Kidney (tissue), 14 donors: ENCODE data around the gene TRPM5. TPM values are rescaled to one million over a fixed set of nuclear protein-coding genes. Genes with fewer than 3 reads are reported as not detected.

Experiments
- DNase-seq, 5 donors: peaks; one replicate each; pipeline ENCODE4 v3.0.0-alpha.2; 2013 to 2020
- FAIRE-seq: peaks from 2 replicates; lab custom pipeline; 2012; peaks lifted over from hg19 to GRCh38; lab: Jason Lieb, UNC
- H3K27ac ChIP-seq, 2 donors: one replicate each; pipeline ENCODE4 v1.7.0; 2013; ENCODE audit warnings: low read depth in 2 of 2, low read length in 2 of 2, inconsistent platforms in 1 of 2
- H3K27me3 ChIP-seq: one replicate; pipeline ENCODE4 v1.7.1; 2013; ENCODE audit warnings: low read length, inconsistent platforms; ENCODE audit not compliant: control insufficient read depth, insufficient read depth
- H3K36me3 ChIP-seq, 3 donors: one replicate each; pipeline versions ENCODE4 v1.7.0 to v1.7.1; 2013; ENCODE audit warnings: low read length in 3 of 3, control low read depth in 1 of 3, inconsistent platforms in 1 of 3; ENCODE audit not compliant: insufficient read depth in 3 of 3, control insufficient read depth in 2 of 3
- H3K4me1 ChIP-seq, 3 donors: one replicate each; pipeline versions ENCODE4 v1.7.0 to v1.7.1; 2013; ENCODE audit warnings: low read length in 3 of 3, inconsistent platforms in 1 of 3, low read depth in 1 of 3; ENCODE audit not compliant: control insufficient read depth in 2 of 3, insufficient read depth in 2 of 3
- H3K4me3 ChIP-seq, 3 donors: one replicate each; pipeline versions ENCODE4 v1.7.0 to v1.8.1; 2013; ENCODE audit warnings: low read length in 3 of 3, control low read depth in 1 of 3, inconsistent platforms in 1 of 3
- H3K9ac ChIP-seq, 3 donors: one replicate each; pipeline versions ENCODE4 v1.7.0 to v1.7.1; 2013; ENCODE audit warnings: low read length in 3 of 3, control low read depth in 1 of 3, inconsistent platforms in 1 of 3
- H3K9me3 ChIP-seq, 3 donors: one replicate each; pipeline versions ENCODE4 v1.7.0 to v1.7.1; 2013; ENCODE audit warnings: low read length in 3 of 3, control low read depth in 1 of 3, inconsistent platforms in 1 of 3; ENCODE audit not compliant: control insufficient read depth in 2 of 3, insufficient read depth in 1 of 3
- intact Hi-C: fragments of 100-400 bp; cut with DNase I; formaldehyde crosslinking; loops from one replicate; pipeline ENCODE4 v1.11.1; 2022
- polyA plus RNA-seq: library from polyadenylated mRNA; stranded (reverse); fragments of 350-450 nt; fragmentation: Illumina TruSeq; extraction: RNeasy Lipid Tissue Mini Kit (QIAGEN cat#74804); gene quantifications from one replicate; pipeline ENCODE4 v1.2.3, GENCODE V29; 2014; ENCODE audit warnings: low read depth, low replicate concordance; ENCODE audit not compliant: insufficient read depth
- total RNA-seq: library from RNA; stranded (reverse); fragmentation: NEBNext Ultra II Directional; extraction: Animal tissue kit (Norgen Biotek cat#: 25700); gene quantifications from one replicate; pipeline ENCODE4 v1.2.1, GENCODE V29; 2021
- TF ChIP-seq, protein P1 (sequence below): IDR thresholded peaks from 3 replicates; pipeline ENCODE4 v1.5.1; 2012; ENCODE audit warnings: mild to moderate bottlenecking, moderate library complexity, borderline replicate concordance; ENCODE audit not compliant: insufficient read depth; ENCODE audit errors: extremely low read depth
- donor health status: control.
- donor health status: control.
- donor health status: control.
- donor health status: control.
- donor health status: control.
- donor health status: DM: yes; HTN: yes; CAD: no.
- donor health status: Normal renal cell carcinoma (clear cell type).

The TRPM5 gene
- total and polyA plus RNA-seq, 2 donors from 2014 or later: 0.25 to 0.69 TPM

DNA sequence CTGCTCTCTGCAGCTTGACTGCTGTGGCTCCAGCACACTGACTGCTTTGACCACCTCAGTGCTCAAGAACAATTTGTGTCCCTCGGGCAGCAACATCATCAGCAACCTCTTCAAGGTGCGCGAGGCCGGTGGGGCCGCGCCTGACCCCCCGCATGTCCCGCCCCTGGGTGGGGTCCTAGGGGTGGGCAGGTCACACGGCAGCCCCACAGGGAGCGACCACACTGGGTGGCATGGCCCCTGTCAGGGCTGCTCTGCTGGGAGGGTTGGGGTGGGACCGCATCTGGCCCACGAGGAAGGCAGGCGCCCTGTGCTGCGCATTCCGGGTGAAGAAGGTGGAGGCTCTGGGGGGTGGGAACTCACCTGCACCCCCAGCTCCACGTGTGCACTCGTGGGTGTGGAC is 48.5 kb downstream of the TRPM5 start:
- no peak overlapping the region for H3K9ac ChIP-seq
- DNase-seq (peak in 1 of 5 donors; percentile 71), FAIRE-seq (no peak)
- intact Hi-C loops: no loop called here
- H3K4me1 ChIP-seq: peaks cover 0 to 13% (median 5%) of the 10 kb centered on the region in 3 donors
- no peaks in the 10 kb centered on the region for H3K27me3 ChIP-seq
- peaks cover 2 to 11% (median 5%) of the 10 kb centered on the region in 3 donors for H3K36me3 ChIP-seq
- TF ChIP-seq, protein P1, sequence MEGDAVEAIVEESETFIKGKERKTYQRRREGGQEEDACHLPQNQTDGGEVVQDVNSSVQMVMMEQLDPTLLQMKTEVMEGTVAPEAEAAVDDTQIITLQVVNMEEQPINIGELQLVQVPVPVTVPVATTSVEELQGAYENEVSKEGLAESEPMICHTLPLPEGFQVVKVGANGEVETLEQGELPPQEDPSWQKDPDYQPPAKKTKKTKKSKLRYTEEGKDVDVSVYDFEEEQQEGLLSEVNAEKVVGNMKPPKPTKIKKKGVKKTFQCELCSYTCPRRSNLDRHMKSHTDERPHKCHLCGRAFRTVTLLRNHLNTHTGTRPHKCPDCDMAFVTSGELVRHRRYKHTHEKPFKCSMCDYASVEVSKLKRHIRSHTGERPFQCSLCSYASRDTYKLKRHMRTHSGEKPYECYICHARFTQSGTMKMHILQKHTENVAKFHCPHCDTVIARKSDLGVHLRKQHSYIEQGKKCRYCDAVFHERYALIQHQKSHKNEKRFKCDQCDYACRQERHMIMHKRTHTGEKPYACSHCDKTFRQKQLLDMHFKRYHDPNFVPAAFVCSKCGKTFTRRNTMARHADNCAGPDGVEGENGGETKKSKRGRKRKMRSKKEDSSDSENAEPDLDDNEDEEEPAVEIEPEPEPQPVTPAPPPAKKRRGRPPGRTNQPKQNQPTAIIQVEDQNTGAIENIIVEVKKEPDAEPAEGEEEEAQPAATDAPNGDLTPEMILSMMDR: no peak
- H3K27ac ChIP-seq: no peak overlapping the region
- H3K4me3 ChIP-seq: no peak overlapping the region
- H3K9me3 ChIP-seq: no peaks in the 10 kb centered on the region

DNA sequence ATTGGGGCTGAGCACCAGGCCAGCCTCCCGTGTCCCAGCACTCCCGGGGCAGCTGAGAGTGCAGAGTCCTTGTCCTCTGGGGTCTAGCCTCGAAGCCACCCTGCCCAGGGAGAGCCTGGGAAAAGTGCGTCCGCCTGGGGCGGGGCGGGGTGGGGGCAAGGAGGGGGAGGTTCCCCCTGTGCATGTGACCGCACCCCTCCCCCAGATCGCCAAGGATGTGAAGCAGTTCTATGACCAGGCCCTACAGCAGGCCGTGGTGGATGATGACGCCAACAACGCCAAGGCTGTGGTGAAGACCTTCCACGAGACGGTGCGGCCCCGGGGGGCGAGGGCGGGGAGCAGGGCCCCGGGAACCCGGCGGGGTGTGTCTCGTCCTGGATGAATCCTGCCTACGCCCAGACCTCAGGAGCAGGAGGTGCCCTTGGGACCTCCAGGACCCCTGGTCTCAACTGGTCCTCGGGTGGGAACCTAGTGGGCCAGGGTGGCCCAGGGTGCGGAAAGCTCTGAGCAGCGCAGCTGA is 49.0 kb downstream of the TRPM5 start:
- Histone ChIP-seq H3K9ac (no peak overlapping the region), H3K4me1 (peaks cover 0 to 16% (median 5%) of the 10 kb centered on the region in 3 donors), H3K9me3 (no peaks in the 10 kb centered on the region), H3K27ac (no peak overlapping the region), H3K4me3 (no peak overlapping the region), H3K27me3 (no peaks in the 10 kb centered on the region), H3K36me3 (peaks cover 2 to 11% (median 5%) of the 10 kb centered on the region in 3 donors)
- FAIRE-seq: no peak
- DNase-seq: peak in 1 of 5 donors; percentile 79
- intact Hi-C loops: no loop called here
- TF ChIP-seq, protein P1: no peak

DNA sequence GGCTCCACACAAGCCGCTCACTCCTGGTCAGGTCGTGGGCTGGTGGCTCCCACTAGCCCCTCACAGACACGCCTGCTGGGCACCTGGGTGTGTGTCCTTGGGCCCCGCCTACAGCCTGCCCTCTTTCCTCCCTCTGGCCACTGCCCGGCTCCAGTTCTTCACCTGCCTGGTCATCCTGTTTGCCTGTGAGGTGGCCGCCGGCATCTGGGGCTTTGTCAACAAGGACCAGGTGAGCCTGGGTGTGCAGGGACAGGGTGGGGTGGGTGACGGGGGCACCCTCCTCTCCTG is 49.6 kb downstream of the TRPM5 start:
- FAIRE-seq: no peak
- H3K27ac ChIP-seq: no peak overlapping the region
- intact Hi-C loops: no loop called here
- TF ChIP-seq, protein P1: no peak
- H3K9ac ChIP-seq: no peak overlapping the region
- no peak overlapping the region for H3K4me3 ChIP-seq
- no peaks in the 10 kb centered on the region for H3K27me3 ChIP-seq
- H3K36me3 ChIP-seq: peaks cover 2 to 11% (median 5%) of the 10 kb centered on the region in 3 donors
- peak in 1 of 5 donors; percentile 76 for DNase-seq
- peaks cover 0 to 20% (median 5%) of the 10 kb centered on the region in 3 donors for H3K4me1 ChIP-seq
- no peaks in the 10 kb centered on the region for H3K9me3 ChIP-seq

Other genes with a start within 250 kb of the TRPM5 start
- gene ASCL2, start 173.9 kb downstream of the TRPM5 start, total RNA-seq: 5.0 TPM
- gene ASCL2, start 173.9 kb downstream of the TRPM5 start, polyA plus RNA-seq: 1.2 TPM
- gene C11orf21, start 142.6 kb downstream of the TRPM5 start, total RNA-seq: 4.9 TPM
- gene C11orf21, start 142.6 kb downstream of the TRPM5 start, polyA plus RNA-seq: 0.17 TPM
- gene TSPAN32, start 142.5 kb downstream of the TRPM5 start, total RNA-seq: 6.1 TPM
- gene TSPAN32, start 142.5 kb downstream of the TRPM5 start, polyA plus RNA-seq: 0.75 TPM
- gene CD81, start 67.2 kb downstream of the TRPM5 start, total RNA-seq: 950 TPM
- 827 TPM for gene CD81, start 67.2 kb downstream of the TRPM5 start, polyA plus RNA-seq
- 42.3 TPM for gene TSSC4, start 43.8 kb downstream of the TRPM5 start, total RNA-seq
- 51.4 TPM for gene TSSC4, start 43.8 kb downstream of the TRPM5 start, polyA plus RNA-seq
- 45.5 TPM for gene KCNQ1, start 494 bp upstream of the TRPM5 start, total RNA-seq
- gene KCNQ1, start 494 bp upstream of the TRPM5 start, polyA plus RNA-seq: 49.4 TPM